Ectodermal cell (in vitro differentiated cells): ENCODE data around the gene ADM2.

Experiments
- H3K27ac ChIP-seq: 2 replicates; pipeline ENCODE4 v1.7.0; 2013; ENCODE audit warnings: mild to moderate bottlenecking, low read depth, low read length; ENCODE audit not compliant: insufficient read depth, poor library complexity, severe bottlenecking
- H3K27me3 ChIP-seq: 2 replicates; pipeline ENCODE4 v1.7.0; 2013; ENCODE audit warnings: mild to moderate bottlenecking, low read length; ENCODE audit not compliant: insufficient read depth, control insufficient read depth, poor library complexity, severe bottlenecking
- H3K36me3 ChIP-seq: one replicate; pipeline ENCODE4 v1.7.0; 2013; ENCODE audit warnings: low read length; ENCODE audit not compliant: control insufficient read depth, insufficient read depth
- H3K4me1 ChIP-seq: one replicate; pipeline ENCODE4 v1.7.0; 2013; ENCODE audit warnings: low read length; ENCODE audit not compliant: control insufficient read depth, insufficient read depth
- H3K4me3 ChIP-seq: 2 replicates; pipeline ENCODE4 v1.7.0; 2013; ENCODE audit warnings: low read depth, low read length, control low read depth; ENCODE audit not compliant: insufficient read depth
- H3K9me3 ChIP-seq: 2 replicates; pipeline ENCODE4 v1.7.0; 2013; ENCODE audit warnings: mild to moderate bottlenecking, low read length, moderate library complexity; ENCODE audit not compliant: control insufficient read depth
- WGBS, 2 experiments: methylation state at CpG; one replicate each; pipeline ENCODE4 v1.1.7; 2013; ENCODE audit warnings: missing lambda C conversion rate in 2 of 2; 5-methylcytosine and 5-hydroxymethylcytosine counted together

The ADM2 gene

DNA sequence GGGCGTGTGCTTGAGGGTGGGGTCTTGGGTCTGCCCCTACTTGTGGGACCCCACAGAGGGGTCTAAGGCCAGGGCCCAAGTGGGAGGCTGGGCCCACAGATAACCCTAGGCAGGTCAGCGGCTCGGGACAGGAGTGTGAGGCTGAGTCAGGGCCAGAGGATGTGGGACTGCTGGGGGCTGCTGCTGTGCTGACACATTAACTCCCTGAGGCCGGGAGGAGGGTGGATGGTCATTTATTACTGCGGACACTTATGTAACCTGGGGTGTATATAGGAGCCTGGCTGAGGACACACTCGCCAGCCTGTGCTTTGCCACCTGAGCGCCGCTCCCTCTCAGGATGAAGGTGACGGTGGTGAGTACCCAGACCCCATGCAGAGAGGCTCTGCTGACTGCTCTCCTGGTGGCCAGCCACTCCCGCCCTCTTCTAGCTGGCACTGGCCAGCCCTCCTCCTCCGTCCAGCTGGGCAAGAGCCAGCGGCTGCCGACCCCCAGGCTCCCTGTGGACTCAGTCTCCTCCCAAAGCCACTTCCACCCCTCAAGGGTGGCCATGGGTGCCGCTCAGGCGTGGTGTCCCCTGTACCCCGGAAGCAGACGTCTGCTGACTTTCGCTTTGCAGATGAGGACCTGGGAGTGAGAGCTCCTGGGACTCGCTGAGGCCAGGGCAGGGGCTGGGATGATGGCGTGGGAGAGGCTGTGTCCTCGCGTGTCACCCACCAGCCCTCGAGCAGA, 5.4 kb downstream of the ADM2 start, which contains the start of gene MIOX:
Gene MIOX, plus strand, starts transcription at position 299 of the 729 bp plus-strand sequence. Its CDS starts 39 bp downstream, at position 338.
- no peak within 1 kb of the TSS for H3K4me3 ChIP-seq
- 83 to 84% methylated on average over 23 of the region's 23 CpGs for WGBS, 2 experiments
- H3K27ac ChIP-seq, result no peak within 1 kb of the TSS
- peaks cover 5% of the 10 kb centered on the region for H3K27me3 ChIP-seq
- no peaks in the 10 kb centered on the region for H3K9me3 ChIP-seq
- no peaks in the 10 kb centered on the region for H3K36me3 ChIP-seq
- H3K4me1 ChIP-seq, result no peaks in the 10 kb centered on the region

GRCh38 chr22:50487290-50488005, 6.1 kb downstream of the ADM2 start:
- H3K4me3 ChIP-seq, result no peak overlapping the region
- no peaks in the 10 kb centered on the region for H3K27me3 ChIP-seq
- H3K9me3 ChIP-seq, result no peaks in the 10 kb centered on the region
- H3K4me1 ChIP-seq, result no peaks in the 10 kb centered on the region
- no peaks in the 10 kb centered on the region for H3K36me3 ChIP-seq
- WGBS, 2 experiments, result 90 to 92% methylated on average over 23 of the region's 23 CpGs
- H3K27ac ChIP-seq, result no peak overlapping the region

- Histone ChIP-seq H3K4me3 (no peak overlapping the region), H3K36me3 (no peaks in the 10 kb centered on the region), H3K4me1 (no peaks in the 10 kb centered on the region), H3K27me3 (no peaks in the 10 kb centered on the region), H3K27ac (no peak overlapping the region), H3K9me3 (no peaks in the 10 kb centered on the region)
- WGBS, 2 experiments, result 82 to 86% methylated on average over 18 of the region's 18 CpGs
These were observed 6.8 kb downstream of the ADM2 start for GRCh38 chr22:50488006-50488677.

DNA sequence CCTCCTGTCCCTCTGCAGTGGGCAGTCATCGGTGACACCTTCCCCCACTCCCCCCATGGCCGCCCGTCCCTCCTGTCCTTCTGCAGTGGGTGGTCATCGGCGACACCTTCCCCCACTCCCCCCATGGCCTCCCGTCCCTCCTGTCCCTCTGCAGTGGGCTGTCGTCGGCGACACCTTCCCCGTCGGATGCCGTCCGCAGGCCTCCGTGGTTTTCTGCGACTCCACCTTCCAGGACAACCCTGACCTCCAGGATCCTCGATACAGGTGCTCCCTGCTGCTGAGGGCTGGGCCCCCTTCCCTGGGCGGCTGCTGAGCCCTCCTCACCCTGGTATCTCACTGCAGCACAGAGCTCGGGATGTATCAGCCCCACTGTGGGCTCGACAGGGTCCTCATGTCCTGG, 7.5 kb downstream of the ADM2 start:
- Histone ChIP-seq H3K4me3 (no peak overlapping the region), H3K4me1 (no peaks in the 10 kb centered on the region), H3K27me3 (no peaks in the 10 kb centered on the region), H3K9me3 (no peaks in the 10 kb centered on the region), H3K36me3 (no peaks in the 10 kb centered on the region), H3K27ac (no peak overlapping the region)
- 84% methylated on average over 19 of the region's 19 CpGs for WGBS, 2 experiments

DNA sequence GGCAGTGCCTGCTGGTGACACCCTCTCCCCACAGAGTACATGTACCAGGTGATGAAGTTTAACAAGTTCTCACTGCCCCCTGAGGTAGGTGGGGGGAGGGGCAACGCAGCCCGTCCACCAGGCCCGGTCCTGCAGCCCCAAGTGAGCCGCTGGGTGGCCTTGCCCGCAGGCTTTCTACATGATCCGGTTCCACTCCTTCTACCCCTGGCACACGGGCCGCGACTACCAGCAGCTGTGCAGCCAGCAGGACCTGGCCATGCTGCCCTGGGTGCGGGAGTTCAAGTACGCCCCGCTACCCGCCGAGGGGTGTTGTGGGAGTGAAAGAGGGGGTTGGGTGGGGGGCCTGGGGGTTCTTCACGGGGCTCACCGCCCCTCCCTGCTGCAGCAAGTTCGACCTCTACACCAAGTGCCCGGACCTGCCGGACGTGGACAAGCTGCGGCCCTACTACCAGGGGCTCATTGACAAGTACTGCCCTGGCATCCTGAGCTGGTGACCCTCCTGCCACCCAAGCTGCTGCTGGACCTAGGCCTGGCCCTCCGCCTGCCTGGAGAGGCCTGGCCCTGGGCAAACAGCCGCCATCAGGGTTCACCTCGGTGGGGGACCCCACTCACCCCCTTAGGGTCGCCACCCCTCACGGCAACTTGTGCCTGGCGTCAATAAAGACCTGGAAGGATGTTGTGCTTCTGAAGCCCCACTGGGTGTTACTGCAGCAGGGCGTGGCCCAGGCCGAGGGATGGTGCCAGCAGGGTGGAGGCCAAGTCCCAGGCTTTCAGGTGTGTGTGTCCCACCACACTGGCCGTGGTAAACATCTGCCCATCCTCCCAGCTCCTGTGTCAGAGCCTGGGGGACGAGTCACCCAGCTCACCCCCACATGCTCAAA, 8.3 kb downstream of the ADM2 start:
- Histone ChIP-seq H3K36me3 (no peaks in the 10 kb centered on the region), H3K27ac (no peak overlapping the region), H3K4me1 (no peaks in the 10 kb centered on the region), H3K27me3 (no peaks in the 10 kb centered on the region), H3K9me3 (no peaks in the 10 kb centered on the region), H3K4me3 (no peak overlapping the region)
- 90 to 93% methylated on average over 31 of the region's 31 CpGs for WGBS, 2 experiments

- H3K4me1 ChIP-seq, result no peaks in the 10 kb centered on the region
- H3K9me3 ChIP-seq, result no peaks in the 10 kb centered on the region
- 90 to 92% methylated on average over 27 of the region's 27 CpGs for WGBS, 2 experiments
- H3K36me3 ChIP-seq, result no peaks in the 10 kb centered on the region
- no peaks in the 10 kb centered on the region for H3K27me3 ChIP-seq
- no peak overlapping the region for H3K4me3 ChIP-seq
- H3K27ac ChIP-seq, result no peak overlapping the region
These were observed 9.4 kb downstream of the ADM2 start for GRCh38 chr22:50490531-50491308.

GRCh38 chr22:50497093-50497492, 15.8 kb downstream of the ADM2 start:
- Histone ChIP-seq H3K36me3 (no peaks in the 10 kb centered on the region), H3K27ac (no peak overlapping the region), H3K4me1 (no peaks in the 10 kb centered on the region), H3K4me3 (no peak overlapping the region), H3K9me3 (no peaks in the 10 kb centered on the region), H3K27me3 (no peaks in the 10 kb centered on the region)
- 92 to 93% methylated on average over 6 of the region's 6 CpGs for WGBS, 2 experiments

DNA sequence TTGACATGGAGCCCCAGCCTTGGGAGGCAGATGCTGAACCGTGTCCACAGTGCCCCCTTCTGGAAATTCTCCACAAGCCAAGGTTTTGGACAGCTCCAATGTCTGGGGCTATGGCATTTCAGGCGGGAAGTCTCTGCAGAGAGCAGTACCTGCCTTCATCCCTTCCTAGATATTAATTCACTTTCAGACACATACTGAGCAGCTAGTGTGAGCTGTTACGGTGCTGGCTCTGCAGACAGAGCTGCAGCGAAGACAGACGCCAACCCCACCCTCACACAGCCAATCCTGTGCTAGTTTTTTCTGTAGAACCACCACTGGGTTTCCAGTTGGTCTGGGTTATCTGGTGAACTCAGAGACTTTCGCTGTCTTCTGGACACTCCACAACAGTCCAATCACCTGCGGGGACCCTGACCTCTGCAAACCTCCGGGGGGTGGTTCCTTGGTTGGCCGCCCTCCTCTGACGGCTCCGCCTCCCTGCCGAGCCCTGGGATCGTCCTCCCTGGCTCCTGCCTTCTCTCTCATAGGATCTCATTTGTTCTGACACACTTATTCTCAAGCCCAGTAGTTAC, 17.1 kb downstream of the ADM2 start:
- Histone ChIP-seq H3K36me3 (no peaks in the 10 kb centered on the region), H3K4me3 (no peak overlapping the region), H3K27ac (no peak overlapping the region), H3K27me3 (no peaks in the 10 kb centered on the region), H3K9me3 (no peaks in the 10 kb centered on the region), H3K4me1 (no peaks in the 10 kb centered on the region)
- WGBS, 2 experiments, result 29 to 32% methylated on average over 13 of the region's 13 CpGs

DNA sequence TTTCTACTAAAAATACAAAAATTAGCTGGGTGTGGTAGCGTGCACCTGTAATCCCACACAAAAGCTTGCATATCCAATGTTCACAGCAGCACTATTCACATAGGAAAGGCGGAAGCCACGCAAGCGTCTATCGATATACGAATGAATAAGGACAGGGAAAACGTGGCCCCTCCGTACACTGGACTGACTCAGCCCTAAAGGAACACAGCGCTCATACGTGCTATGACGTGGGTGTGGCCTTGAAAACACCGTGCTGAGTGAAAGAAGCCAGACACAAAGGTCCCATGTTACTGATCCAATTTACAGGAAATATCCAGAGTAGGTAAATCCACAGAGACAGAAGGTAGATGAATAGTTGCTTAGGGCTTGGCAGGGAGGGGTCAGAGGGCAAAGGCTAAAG, 19.1 kb downstream of the ADM2 start:
- Histone ChIP-seq H3K27ac (no peak overlapping the region), H3K27me3 (no peaks in the 10 kb centered on the region), H3K36me3 (peaks cover 3% of the 10 kb centered on the region), H3K4me3 (no peak overlapping the region), H3K4me1 (no peaks in the 10 kb centered on the region), H3K9me3 (no peaks in the 10 kb centered on the region)
- 95 to 96% methylated on average over 12 of the region's 12 CpGs for WGBS, 2 experiments
